Mammary epithelial cell (primary cell): ENCODE measurements around the gene EFS.

ENCODE experiments used
- CTCF ChIP-seq, 2 donors: IDR thresholded peaks in 1 of 2; conservative IDR thresholded peaks in 1 of 2; 2 replicates each; pipeline ENCODE4 v1.5.1; 2011 to 2012; ENCODE audit warnings: inconsistent platforms in 2 of 2, low read length in 2 of 2, mild to moderate bottlenecking in 2 of 2, control low read depth in 1 of 2, low read depth in 1 of 2; ENCODE audit not compliant: insufficient read depth in 1 of 2; ENCODE audit errors: extremely low read depth in 1 of 2
- EZH2 ChIP-seq: IDR thresholded peaks from 2 replicates; pipeline ENCODE4 v1.6.1; 2012; ENCODE audit warnings: low read length, inconsistent platforms, borderline replicate concordance

GRCh38 chr14:23351681-23352505 is 13.1 kb downstream of the EFS start:
- no peak for TF ChIP-seq CTCF (conservative IDR thresholded peaks at IDR 0.05 in 1 of 2, IDR thresholded peaks at IDR 0.05 in 1 of 2; ENCODE audit: extremely low read depth in 1 of 2, insufficient read depth in 1 of 2, low read depth in 1 of 2, low read length in 2 of 2)
- TF ChIP-seq EZH2 = no peak
